ENCODE data around the gene D2HGDH. TPM values are rescaled to one million over a fixed set of nuclear protein-coding genes. Genes with fewer than 3 reads are reported as not detected.

D2HGDH gene
- total and polyA plus RNA-seq, 2 of the 13 experiments (the other 11 are each of a cell fraction or from before 2014, with no cell fraction given), result 19.2 to 20.3 TPM

DNA sequence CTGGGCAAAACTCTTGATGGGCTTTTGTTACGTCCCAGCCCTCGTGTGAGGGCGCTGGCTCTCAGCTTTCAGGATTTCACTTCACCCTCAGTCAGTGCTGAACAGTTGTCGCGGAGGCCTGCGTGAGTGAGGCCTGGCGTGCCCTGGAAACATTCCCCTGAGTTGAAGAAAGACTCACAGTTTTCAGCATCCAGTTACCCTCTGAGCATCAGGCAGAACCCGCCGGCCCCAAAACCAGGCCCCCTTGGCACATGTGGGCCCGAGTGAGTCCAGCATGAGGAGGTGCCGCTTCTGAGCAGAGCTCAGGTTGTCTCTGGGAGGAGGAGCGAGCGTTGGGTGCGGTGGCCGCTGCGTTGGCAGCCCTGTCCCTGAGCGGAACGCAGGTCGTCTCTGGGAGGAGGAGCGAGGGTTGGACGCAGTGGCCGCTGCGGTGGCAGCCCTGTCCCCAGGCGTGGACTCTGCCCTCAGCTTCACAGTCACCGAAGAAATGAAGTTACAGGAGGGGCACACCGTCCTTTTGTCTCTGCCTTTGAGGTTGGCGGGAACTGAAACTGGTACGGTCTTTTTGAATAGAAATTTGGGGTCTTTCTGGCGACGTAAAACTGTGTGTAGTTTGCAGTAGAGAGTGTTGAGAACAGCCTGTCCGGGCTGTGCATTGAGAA lies 74.4 kb downstream of the D2HGDH start, which contains the start of gene NEU4 (continued):
- TF ChIP-seq, protein P1, sequence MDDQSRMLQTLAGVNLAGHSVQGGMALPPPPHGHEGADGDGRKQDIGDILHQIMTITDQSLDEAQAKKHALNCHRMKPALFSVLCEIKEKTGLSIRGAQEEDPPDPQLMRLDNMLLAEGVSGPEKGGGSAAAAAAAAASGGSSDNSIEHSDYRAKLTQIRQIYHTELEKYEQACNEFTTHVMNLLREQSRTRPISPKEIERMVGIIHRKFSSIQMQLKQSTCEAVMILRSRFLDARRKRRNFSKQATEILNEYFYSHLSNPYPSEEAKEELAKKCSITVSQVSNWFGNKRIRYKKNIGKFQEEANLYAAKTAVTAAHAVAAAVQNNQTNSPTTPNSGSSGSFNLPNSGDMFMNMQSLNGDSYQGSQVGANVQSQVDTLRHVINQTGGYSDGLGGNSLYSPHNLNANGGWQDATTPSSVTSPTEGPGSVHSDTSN (CRISPR knock-in tag; IDR thresholded peaks at IDR 0.05; ENCODE audit: borderline replicate concordance), result peak; percentile 75; the same call in 1 of the 2 replicates
- TF ChIP-seq ZNF205 (CRISPR knock-in tag; IDR thresholded peaks at IDR 0.05) (peak; percentile 75; the same call in 1 of the 2 replicates), HOXA9 (CRISPR knock-in tag; IDR thresholded peaks at IDR 0.05; ENCODE audit: borderline replicate concordance) (no peak), ZNF292 (CRISPR knock-in tag; IDR thresholded peaks at IDR 0.05; ENCODE audit: borderline replicate concordance, low read depth) (peak; percentile 85), ZNF549 (CRISPR knock-in tag; IDR thresholded peaks at IDR 0.05) (peak; percentile 83; the same call in 1 of the 2 replicates), MATR3 (CRISPR knock-in tag; IDR thresholded peaks at IDR 0.05) (no peak), MTA3 (CRISPR knock-in tag; IDR thresholded peaks at IDR 0.05) (no peak), FOXA1 (IDR thresholded peaks at IDR 0.05) (no peak), FOXA1 (CRISPR knock-in tag; IDR thresholded peaks at IDR 0.05) (peak; percentile 28; the same call in 1 of the 2 replicates), ZSCAN21 (CRISPR knock-in tag; IDR thresholded peaks at IDR 0.05; ENCODE audit: borderline replicate concordance) (peak; percentile 97), ZMAT3 (CRISPR knock-in tag; conservative IDR thresholded peaks at IDR 0.05) (peak; percentile 97), ZNF263 (CRISPR knock-in tag; IDR thresholded peaks at IDR 0.05) (peak; percentile 95), HOXA3 (CRISPR knock-in tag; IDR thresholded peaks at IDR 0.05) (peak; percentile 94), XRCC5 (optimal IDR thresholded peaks at IDR 0.05; ENCODE audit: low read length) (peak; percentile 91), FLYWCH1 (CRISPR knock-in tag; IDR thresholded peaks at IDR 0.05) (no peak), ZNF616 (CRISPR knock-in tag; IDR thresholded peaks at IDR 0.05; ENCODE audit: low read depth) (no peak; the same call in 1 of the 2 replicates), TOE1 (CRISPR knock-in tag; IDR thresholded peaks at IDR 0.05) (peak; percentile 60; the same call in 1 of the 2 replicates), NFKBIZ (CRISPR knock-in tag; IDR thresholded peaks at IDR 0.05) (peak; percentile 75)
- TF ChIP-seq, protein P2, sequence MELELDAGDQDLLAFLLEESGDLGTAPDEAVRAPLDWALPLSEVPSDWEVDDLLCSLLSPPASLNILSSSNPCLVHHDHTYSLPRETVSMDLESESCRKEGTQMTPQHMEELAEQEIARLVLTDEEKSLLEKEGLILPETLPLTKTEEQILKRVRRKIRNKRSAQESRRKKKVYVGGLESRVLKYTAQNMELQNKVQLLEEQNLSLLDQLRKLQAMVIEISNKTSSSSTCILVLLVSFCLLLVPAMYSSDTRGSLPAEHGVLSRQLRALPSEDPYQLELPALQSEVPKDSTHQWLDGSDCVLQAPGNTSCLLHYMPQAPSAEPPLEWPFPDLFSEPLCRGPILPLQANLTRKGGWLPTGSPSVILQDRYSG (CRISPR knock-in tag; IDR thresholded peaks at IDR 0.05), result peak; percentile 97
- TF ChIP-seq, protein P3, sequence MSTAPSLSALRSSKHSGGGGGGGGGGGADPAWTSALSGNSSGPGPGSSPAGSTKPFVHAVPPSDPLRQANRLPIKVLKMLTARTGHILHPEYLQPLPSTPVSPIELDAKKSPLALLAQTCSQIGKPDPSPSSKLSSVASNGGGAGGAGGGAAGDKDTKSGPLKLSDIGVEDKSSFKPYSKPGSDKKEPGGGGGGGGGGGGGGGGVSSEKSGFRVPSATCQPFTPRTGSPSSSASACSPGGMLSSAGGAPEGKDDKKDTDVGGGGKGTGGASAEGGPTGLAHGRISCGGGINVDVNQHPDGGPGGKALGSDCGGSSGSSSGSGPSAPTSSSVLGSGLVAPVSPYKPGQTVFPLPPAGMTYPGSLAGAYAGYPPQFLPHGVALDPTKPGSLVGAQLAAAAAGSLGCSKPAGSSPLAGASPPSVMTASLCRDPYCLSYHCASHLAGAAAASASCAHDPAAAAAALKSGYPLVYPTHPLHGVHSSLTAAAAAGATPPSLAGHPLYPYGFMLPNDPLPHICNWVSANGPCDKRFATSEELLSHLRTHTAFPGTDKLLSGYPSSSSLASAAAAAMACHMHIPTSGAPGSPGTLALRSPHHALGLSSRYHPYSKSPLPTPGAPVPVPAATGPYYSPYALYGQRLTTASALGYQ (CRISPR knock-in tag; IDR thresholded peaks at IDR 0.05), result peak; percentile 83; the same call in 1 of the 2 replicates
- TF ChIP-seq, protein P4, sequence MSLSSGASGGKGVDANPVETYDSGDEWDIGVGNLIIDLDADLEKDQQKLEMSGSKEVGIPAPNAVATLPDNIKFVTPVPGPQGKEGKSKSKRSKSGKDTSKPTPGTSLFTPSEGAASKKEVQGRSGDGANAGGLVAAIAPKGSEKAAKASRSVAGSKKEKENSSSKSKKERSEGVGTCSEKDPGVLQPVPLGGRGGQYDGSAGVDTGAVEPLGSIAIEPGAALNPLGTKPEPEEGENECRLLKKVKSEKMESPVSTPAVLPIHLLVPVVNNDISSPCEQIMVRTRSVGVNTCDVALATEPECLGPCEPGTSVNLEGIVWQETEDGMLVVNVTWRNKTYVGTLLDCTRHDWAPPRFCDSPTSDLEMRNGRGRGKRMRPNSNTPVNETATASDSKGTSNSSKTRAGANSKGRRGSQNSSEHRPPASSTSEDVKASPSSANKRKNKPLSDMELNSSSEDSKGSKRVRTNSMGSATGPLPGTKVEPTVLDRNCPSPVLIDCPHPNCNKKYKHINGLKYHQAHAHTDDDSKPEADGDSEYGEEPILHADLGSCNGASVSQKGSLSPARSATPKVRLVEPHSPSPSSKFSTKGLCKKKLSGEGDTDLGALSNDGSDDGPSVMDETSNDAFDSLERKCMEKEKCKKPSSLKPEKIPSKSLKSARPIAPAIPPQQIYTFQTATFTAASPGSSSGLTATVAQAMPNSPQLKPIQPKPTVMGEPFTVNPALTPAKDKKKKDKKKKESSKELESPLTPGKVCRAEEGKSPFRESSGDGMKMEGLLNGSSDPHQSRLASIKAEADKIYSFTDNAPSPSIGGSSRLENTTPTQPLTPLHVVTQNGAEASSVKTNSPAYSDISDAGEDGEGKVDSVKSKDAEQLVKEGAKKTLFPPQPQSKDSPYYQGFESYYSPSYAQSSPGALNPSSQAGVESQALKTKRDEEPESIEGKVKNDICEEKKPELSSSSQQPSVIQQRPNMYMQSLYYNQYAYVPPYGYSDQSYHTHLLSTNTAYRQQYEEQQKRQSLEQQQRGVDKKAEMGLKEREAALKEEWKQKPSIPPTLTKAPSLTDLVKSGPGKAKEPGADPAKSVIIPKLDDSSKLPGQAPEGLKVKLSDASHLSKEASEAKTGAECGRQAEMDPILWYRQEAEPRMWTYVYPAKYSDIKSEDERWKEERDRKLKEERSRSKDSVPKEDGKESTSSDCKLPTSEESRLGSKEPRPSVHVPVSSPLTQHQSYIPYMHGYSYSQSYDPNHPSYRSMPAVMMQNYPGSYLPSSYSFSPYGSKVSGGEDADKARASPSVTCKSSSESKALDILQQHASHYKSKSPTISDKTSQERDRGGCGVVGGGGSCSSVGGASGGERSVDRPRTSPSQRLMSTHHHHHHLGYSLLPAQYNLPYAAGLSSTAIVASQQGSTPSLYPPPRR (CRISPR knock-in tag; IDR thresholded peaks at IDR 0.05; ENCODE audit: borderline replicate concordance), result peak; percentile 90

All from HepG2 (cell line).